Activated B cell treated with CpG ODN at 0.5 μM for 24 hours (primary cell): ENCODE measurements around the gene NEUROG1. TPM values are rescaled to one million over a fixed set of nuclear protein-coding genes. Genes with fewer than 3 reads are reported as not detected.

Experiments used
- ATAC-seq: fragments of 200-7000 bp; cut with Tn5 transposase; one replicate; pipeline ENCODE4 v1.10.0; 2021; ENCODE audit warnings: low read depth, mild to moderate bottlenecking, moderate library complexity
- CTCF ChIA-PET: fragments of 350-600 bp; sonication (Branson Sonifier 250); formaldehyde crosslinking; loops from one replicate; lab custom pipeline; 2021; ENCODE audit warnings: antibody characterized with exemption; lab: Charles Lee
- POLR2A ChIA-PET: fragments of 350-600 bp; sonication (Branson Sonifier 250); formaldehyde crosslinking; loops from one replicate; lab custom pipeline; 2021; ENCODE audit warnings: antibody characterized with exemption; lab: Charles Lee
- DNase-seq: peaks from one replicate; pipeline ENCODE4 v3.0.0; 2022
- H3K27ac Mint-ChIP-seq: one replicate; pipeline ENCODE4 v1.8.0; 2020; ENCODE audit warnings: mixed read lengths
- H3K27me3 Mint-ChIP-seq: one replicate; pipeline ENCODE4 v1.8.0; 2021; ENCODE audit warnings: mixed read lengths
- H3K36me3 Mint-ChIP-seq: one replicate; pipeline ENCODE4 v1.8.0; 2021; ENCODE audit warnings: low read depth, mixed read lengths
- H3K4me1 Mint-ChIP-seq: one replicate; pipeline ENCODE4 v1.8.0; 2021; ENCODE audit warnings: mixed read lengths
- H3K4me3 Mint-ChIP-seq: one replicate; pipeline ENCODE4 v1.8.0; 2020; ENCODE audit warnings: mild to moderate bottlenecking, mixed read lengths
- H3K9me3 Mint-ChIP-seq: one replicate; pipeline ENCODE4 v1.8.0; 2020; ENCODE audit warnings: mixed read lengths
- CTCF ChIP-seq: fragments of 200-600 bp; IDR thresholded peaks from one replicate; pipeline ENCODE4 v1.8.0; 2022; ENCODE audit warnings: antibody characterized with exemption, mild to moderate bottlenecking
- intact Hi-C: fragments of 100-400 bp; cut with micrococcal nuclease; formaldehyde crosslinking; loops from one replicate; pipeline ENCODE4 v1.15.1; 2024
- total RNA-seq: library from RNA; stranded (reverse); gene quantifications from 2 replicates; pipeline ENCODE4 v1.2.3, GENCODE V29; 2022

Gene NEUROG1
- total RNA-seq, 1 donor from 2014 or later, result not detected

DNA sequence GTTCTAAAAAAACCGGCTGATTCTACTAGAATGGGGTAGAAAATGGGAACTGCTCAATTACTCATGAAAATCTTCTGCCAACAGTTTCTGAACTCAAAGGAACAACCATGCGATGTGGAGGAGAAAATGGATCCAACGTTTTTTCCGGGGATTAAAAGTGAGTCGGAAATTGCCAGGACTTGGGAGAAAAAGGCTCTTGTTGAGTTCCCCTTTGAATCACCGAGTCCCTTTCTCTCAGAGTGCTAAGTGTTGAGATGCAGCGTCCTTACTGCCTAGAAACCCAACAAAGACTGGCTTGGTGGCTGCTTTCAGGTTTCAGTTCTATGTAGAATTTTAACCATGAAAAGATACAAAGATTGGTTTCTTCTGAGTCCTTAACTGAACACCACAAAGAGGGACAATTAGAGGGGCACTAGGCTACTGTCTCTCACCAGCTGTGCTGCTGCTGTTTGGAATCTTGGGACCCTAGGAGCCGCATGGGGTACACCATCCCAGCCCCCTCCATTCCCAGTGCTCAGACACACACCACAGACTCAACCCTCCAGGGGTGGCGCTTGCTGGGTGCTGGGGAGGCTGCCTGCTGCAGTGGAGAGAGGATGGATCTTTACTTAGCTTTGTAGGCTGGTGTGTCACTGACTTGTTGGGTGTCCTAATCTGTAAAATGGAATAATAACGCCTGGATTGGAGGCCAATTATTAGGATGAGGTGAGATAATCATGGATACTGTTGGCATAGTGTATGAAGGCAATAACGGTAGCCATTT lies 21.5 kb upstream of the NEUROG1 start:
- H3K36me3 Mint-ChIP-seq, result no peaks in the 10 kb centered on the region
- H3K4me1 Mint-ChIP-seq, result no peaks in the 10 kb centered on the region
- no peak for TF ChIP-seq CTCF
- H3K4me3 Mint-ChIP-seq, result no peak overlapping the region
- CTCF ChIA-PET, result no interaction called here
- POLR2A ChIA-PET, result no interaction called here
- no peak overlapping the region for H3K27ac Mint-ChIP-seq
- H3K9me3 Mint-ChIP-seq, result no peaks in the 10 kb centered on the region
- ATAC-seq (no peak), DNase-seq (no peak)
- peaks cover 32% of the 10 kb centered on the region for H3K27me3 Mint-ChIP-seq
- intact Hi-C loops, result no loop called here

DNA sequence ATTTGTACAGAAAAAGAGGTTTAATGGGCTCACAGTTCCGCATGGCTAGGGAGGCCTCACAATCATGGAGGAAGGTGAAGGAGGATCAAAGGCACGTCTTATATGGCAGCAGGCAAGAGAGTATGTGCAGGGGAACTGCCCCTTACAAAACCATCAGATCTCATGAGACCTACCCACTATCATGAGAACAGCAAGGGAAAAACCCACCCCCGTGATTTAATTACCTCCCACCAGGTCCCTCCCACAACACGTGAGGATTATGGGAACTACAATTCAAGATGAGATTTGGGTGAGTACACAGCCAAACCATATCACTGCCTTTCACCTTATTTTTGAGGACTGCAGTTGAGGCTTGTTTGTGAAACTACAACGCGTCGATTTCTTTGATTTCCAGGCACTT lies 20.9 kb upstream of the NEUROG1 start:
- no peaks in the 10 kb centered on the region for H3K36me3 Mint-ChIP-seq
- H3K9me3 Mint-ChIP-seq, result no peaks in the 10 kb centered on the region
- TF ChIP-seq CTCF, result no peak
- no peak overlapping the region for H3K4me3 Mint-ChIP-seq
- ATAC-seq (no peak), DNase-seq (no peak)
- H3K4me1 Mint-ChIP-seq, result no peaks in the 10 kb centered on the region
- POLR2A ChIA-PET, result no interaction called here
- intact Hi-C loops, result no loop called here
- peaks cover 38% of the 10 kb centered on the region for H3K27me3 Mint-ChIP-seq
- no peak overlapping the region for H3K27ac Mint-ChIP-seq
- CTCF ChIA-PET, result interaction anchor here (1.2 kb wide), 1 partner anchor 10 kb away, joined by 4 read pairs; no protein-coding TSS in a partner anchor

- Mint-ChIP-seq H3K36me3 (no peaks in the 10 kb centered on the region), H3K9me3 (no peaks in the 10 kb centered on the region), H3K4me1 (no peaks in the 10 kb centered on the region), H3K27me3 (peaks cover 39% of the 10 kb centered on the region), H3K27ac (no peak overlapping the region), H3K4me3 (no peak overlapping the region)
- CTCF ChIA-PET, result interaction anchor here (1.2 kb wide), 1 partner anchor 11 kb away, joined by 4 read pairs; no protein-coding TSS in a partner anchor
- TF ChIP-seq CTCF, result no peak
- intact Hi-C loops, result no loop called here
- POLR2A ChIA-PET, result no interaction called here
- DNase-seq (no peak), ATAC-seq (no peak)
Measured at GRCh38 chr5:135555530-135555929, 19.8 kb upstream of the NEUROG1 start.

DNA sequence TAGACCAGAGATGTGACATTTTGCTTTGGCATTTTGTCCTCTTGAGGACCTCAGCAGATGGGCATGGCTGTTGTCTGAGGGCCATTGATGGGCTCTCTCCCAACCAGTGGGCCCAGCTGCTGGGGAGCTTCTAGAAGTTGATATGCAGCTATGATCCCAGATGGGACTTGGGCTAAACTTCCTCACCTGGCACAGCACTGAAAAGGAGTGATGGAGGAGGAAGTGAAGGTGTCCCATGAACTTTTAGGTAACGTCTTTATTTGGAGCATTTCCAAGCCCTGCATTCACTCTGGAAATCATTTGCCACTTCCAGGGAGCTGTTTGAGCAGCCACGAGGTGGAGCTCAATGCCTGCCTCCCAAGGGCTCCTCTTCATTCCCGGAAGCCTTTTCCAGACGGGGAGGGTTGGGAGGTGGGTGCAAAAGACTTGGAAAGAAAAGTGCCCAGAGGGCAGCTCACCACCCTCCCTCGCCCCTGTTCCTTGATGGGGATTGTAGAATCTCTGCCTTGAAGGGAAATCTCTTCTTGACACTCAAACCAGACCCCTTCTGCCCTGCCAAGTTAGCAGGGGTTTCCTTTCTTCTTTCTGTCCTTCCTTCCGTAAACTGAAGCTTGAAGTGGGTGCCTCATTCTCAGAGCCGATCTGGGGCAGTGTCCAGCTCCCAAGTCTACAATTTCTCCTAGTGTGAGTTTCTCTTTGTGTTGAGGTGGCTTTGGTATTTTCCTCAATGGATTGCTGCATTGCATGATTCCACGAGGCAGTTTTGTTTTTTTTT lies 18.1 kb upstream of the NEUROG1 start:
- ATAC-seq, result no peak
- no peak for DNase-seq
- peaks cover 38% of the 10 kb centered on the region for H3K27me3 Mint-ChIP-seq
- no peak for TF ChIP-seq CTCF
- H3K9me3 Mint-ChIP-seq, result no peaks in the 10 kb centered on the region
- no peak overlapping the region for H3K27ac Mint-ChIP-seq
- H3K4me3 Mint-ChIP-seq, result no peak overlapping the region
- H3K4me1 Mint-ChIP-seq, result no peaks in the 10 kb centered on the region
- ChIA-PET CTCF (no interaction called here), POLR2A (no interaction called here)
- no peaks in the 10 kb centered on the region for H3K36me3 Mint-ChIP-seq
- intact Hi-C loops, result no loop called here
